ENCODE data around the gene DYRK1A. TPM values are rescaled to one million over a fixed set of nuclear protein-coding genes. Genes with fewer than 3 reads are reported as not detected.

Gene DYRK1A
- total RNA-seq, 1 donor from 2014 or later, result 60.9 TPM

GRCh38 chr21:37489553-37489952 lies 123.0 kb downstream of the DYRK1A start:
- DNase-seq, result no peak
- H3K27me3 Mint-ChIP-seq, result no peaks in the 10 kb centered on the region
- no peaks in the 10 kb centered on the region for H3K9me3 Mint-ChIP-seq
- intact Hi-C loops (cut with micrococcal nuclease), result no loop called here
- H3K36me3 Mint-ChIP-seq (ENCODE audit: low read depth), result peaks cover 34% of the 10 kb centered on the region
- H3K4me3 Mint-ChIP-seq, result no peak overlapping the region
- H3K27ac Mint-ChIP-seq, result no peak overlapping the region
- peaks cover 10% of the 10 kb centered on the region for H3K4me1 Mint-ChIP-seq

DNA sequence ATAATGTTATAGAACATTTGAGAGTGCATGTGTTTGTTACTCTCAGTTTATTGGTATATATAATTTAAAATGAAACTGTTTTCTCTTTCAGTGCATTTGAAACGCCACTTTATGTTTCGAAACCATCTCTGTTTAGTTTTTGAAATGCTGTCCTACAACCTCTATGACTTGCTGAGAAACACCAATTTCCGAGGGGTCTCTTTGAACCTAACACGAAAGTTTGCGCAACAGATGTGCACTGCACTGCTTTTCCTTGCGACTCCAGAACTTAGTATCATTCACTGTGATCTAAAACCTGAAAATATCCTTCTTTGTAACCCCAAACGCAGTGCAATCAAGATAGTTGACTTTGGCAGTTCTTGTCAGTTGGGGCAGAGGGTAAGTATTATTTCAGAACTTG lies 123.5 kb downstream of the DYRK1A start:
- H3K9me3 Mint-ChIP-seq, result no peaks in the 10 kb centered on the region
- H3K36me3 Mint-ChIP-seq (ENCODE audit: low read depth), result peaks cover 34% of the 10 kb centered on the region
- no peak for DNase-seq
- H3K27me3 Mint-ChIP-seq, result no peaks in the 10 kb centered on the region
- no peak overlapping the region for H3K4me3 Mint-ChIP-seq
- H3K4me1 Mint-ChIP-seq, result peaks cover 7% of the 10 kb centered on the region
- intact Hi-C loops (cut with micrococcal nuclease), result no loop called here
- no peak overlapping the region for H3K27ac Mint-ChIP-seq

DNA sequence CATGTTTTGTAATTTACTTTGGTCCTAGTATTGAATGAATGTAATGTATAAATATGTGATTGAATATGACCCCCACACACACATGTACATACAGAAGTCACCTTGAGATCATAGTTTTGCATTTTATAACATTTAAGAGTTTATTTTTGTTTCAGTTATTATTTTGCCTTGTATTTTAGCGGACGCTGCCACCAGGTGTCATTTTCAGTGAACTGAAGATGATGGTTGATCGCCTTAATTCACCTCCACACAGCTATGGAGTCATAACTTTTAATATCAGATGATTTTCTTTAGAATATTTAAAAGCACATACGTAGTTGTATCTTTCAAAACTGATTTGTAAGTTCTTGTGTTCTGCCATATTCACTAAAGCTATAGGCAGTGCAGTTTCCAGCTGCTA lies 130.4 kb downstream of the DYRK1A start:
- H3K4me3 Mint-ChIP-seq, result no peak overlapping the region
- H3K36me3 Mint-ChIP-seq (ENCODE audit: low read depth), result peaks cover 49% of the 10 kb centered on the region
- peaks cover 4% of the 10 kb centered on the region for H3K9me3 Mint-ChIP-seq
- H3K27ac Mint-ChIP-seq, result no peak overlapping the region
- DNase-seq, result no peak
- intact Hi-C loops (cut with micrococcal nuclease), result no loop called here
- H3K4me1 Mint-ChIP-seq, result peaks cover 12% of the 10 kb centered on the region
- H3K27me3 Mint-ChIP-seq, result no peaks in the 10 kb centered on the region

- Mint-ChIP-seq H3K4me3 (no peak overlapping the region), H3K4me1 (peaks cover 17% of the 10 kb centered on the region), H3K36me3 (ENCODE audit: low read depth) (peaks cover 49% of the 10 kb centered on the region), H3K27ac (no peak overlapping the region), H3K9me3 (peaks cover 8% of the 10 kb centered on the region), H3K27me3 (no peaks in the 10 kb centered on the region)
- DNase-seq, result no peak
- intact Hi-C loops (cut with micrococcal nuclease), result no loop called here
Observed at GRCh38 chr21:37498664-37499063, 132.1 kb downstream of the DYRK1A start.

GRCh38 chr21:37502947-37503346 lies 136.4 kb downstream of the DYRK1A start:
- Mint-ChIP-seq H3K27ac (peak overlapping the region; percentile 29), H3K4me3 (no peak overlapping the region), H3K27me3 (no peaks in the 10 kb centered on the region), H3K36me3 (ENCODE audit: low read depth) (peaks cover 54% of the 10 kb centered on the region), H3K4me1 (peaks cover 25% of the 10 kb centered on the region), H3K9me3 (peaks cover 8% of the 10 kb centered on the region)
- no peak for DNase-seq
- intact Hi-C loops (cut with micrococcal nuclease), result loop anchor here (5.0 kb wide), 1 partner anchor 59 kb away; no protein-coding TSS in a partner anchor

DNA sequence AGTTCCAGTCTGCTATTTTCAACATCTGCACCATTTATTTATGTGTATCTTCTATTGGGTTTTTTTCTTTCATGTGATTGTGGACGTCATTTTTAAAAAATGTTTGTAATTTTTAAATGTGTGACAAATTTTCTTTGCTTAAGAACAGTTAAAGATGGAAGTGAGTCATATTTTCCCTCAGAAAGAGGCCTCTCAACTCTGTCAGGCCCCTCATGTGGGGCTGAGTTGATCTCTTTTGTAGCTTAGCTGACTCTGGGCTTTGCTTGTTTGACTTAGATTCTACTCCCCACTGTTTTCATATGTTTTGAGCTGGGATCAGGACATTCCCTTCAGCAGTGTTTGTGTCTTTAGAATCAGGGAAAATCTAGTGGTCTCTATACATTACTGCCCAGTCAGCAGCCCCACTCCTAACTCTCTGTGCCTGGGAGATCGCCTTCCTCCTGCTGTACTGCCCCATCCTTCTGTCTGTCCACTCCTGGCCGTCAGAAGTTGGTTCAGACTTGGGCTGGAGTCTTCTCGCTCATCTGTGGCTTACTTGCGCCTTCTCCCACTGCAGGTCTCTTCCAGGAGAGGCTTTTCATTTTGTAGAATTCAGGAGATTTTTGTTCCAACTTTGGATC lies 137.4 kb downstream of the DYRK1A start:
- Mint-ChIP-seq H3K9me3 (peaks cover 8% of the 10 kb centered on the region), H3K27ac (peak overlapping the region; percentile 81), H3K27me3 (no peaks in the 10 kb centered on the region), H3K4me3 (peak overlapping the region; percentile 11), H3K36me3 (ENCODE audit: low read depth) (peaks cover 48% of the 10 kb centered on the region), H3K4me1 (peaks cover 23% of the 10 kb centered on the region)
- intact Hi-C loops (cut with micrococcal nuclease), result loop anchor here (5.0 kb wide), 1 partner anchor 58 kb away; no protein-coding TSS in a partner anchor
- DNase-seq, result no peak

DNA sequence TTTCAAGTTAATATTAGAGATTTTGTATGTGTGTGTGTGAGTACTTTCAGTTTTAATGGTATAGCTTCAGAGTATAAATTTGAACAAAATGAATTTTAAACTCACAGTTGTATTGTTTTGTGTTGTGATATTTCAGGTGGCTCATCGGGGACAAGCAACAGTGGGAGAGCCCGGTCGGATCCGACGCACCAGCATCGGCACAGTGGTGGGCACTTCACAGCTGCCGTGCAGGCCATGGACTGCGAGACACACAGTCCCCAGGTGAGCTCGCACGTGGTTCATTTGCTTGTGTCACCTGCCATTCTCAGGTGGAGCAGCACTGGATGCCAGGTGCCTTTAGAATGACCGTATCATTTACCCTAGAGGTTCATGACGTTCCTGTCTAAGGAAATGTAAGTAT lies 139.4 kb downstream of the DYRK1A start:
- peak; percentile 50 for DNase-seq
- intact Hi-C loops (cut with micrococcal nuclease), result no loop called here
- Mint-ChIP-seq H3K9me3 (peaks cover 8% of the 10 kb centered on the region), H3K4me3 (no peak overlapping the region), H3K27me3 (no peaks in the 10 kb centered on the region), H3K4me1 (peaks cover 23% of the 10 kb centered on the region), H3K27ac (no peak overlapping the region), H3K36me3 (ENCODE audit: low read depth) (peaks cover 52% of the 10 kb centered on the region)

DNA sequence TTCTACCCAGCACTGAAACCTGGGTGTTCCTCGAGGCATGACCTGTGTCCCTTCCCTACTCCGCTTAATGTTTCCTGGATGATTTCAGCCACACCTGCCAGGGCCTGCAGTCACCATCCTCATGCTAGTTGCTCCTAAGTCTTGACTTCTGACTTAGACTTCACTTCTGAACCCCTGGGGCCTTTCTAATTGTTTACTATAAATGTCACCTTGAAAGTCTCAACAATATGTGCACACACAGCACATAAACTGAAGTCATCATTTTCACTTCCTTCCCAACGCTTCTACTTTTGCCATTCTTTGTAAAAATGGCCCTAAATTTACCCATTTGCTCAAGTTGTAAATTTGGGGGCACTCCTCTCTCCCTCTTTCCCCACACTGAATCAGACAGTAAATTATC lies 141.1 kb downstream of the DYRK1A start:
- Mint-ChIP-seq H3K4me3 (no peak overlapping the region), H3K9me3 (peaks cover 3% of the 10 kb centered on the region), H3K36me3 (ENCODE audit: low read depth) (peaks cover 56% of the 10 kb centered on the region), H3K27ac (no peak overlapping the region), H3K4me1 (peaks cover 16% of the 10 kb centered on the region), H3K27me3 (no peaks in the 10 kb centered on the region)
- intact Hi-C loops (cut with micrococcal nuclease), result no loop called here
- no peak for DNase-seq

DNA sequence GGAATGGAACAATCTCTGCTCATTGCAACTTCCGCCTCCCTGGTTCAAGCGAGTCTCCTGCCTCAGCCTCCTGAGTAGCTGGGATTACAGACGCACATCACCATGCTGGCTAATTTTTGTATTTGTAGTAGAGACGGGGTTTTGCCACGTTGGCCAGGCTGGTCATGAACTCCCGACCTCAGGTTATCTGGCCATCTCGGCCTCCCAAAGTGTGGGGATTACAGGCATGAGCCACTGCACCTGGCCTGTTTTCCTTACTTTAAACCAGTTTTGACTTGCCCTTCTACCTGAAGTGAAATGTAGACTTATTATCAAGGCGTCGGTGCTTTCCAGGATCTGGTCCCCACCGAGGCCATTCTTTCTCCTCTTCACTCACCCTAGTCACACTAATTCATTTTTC lies 141.8 kb downstream of the DYRK1A start:
- H3K4me3 Mint-ChIP-seq, result no peak overlapping the region
- DNase-seq, result no peak
- intact Hi-C loops (cut with micrococcal nuclease), result no loop called here
- H3K36me3 Mint-ChIP-seq (ENCODE audit: low read depth), result peaks cover 55% of the 10 kb centered on the region
- peaks cover 11% of the 10 kb centered on the region for H3K4me1 Mint-ChIP-seq
- H3K27ac Mint-ChIP-seq, result no peak overlapping the region
- no peaks in the 10 kb centered on the region for H3K27me3 Mint-ChIP-seq
- no peaks in the 10 kb centered on the region for H3K9me3 Mint-ChIP-seq

DNA sequence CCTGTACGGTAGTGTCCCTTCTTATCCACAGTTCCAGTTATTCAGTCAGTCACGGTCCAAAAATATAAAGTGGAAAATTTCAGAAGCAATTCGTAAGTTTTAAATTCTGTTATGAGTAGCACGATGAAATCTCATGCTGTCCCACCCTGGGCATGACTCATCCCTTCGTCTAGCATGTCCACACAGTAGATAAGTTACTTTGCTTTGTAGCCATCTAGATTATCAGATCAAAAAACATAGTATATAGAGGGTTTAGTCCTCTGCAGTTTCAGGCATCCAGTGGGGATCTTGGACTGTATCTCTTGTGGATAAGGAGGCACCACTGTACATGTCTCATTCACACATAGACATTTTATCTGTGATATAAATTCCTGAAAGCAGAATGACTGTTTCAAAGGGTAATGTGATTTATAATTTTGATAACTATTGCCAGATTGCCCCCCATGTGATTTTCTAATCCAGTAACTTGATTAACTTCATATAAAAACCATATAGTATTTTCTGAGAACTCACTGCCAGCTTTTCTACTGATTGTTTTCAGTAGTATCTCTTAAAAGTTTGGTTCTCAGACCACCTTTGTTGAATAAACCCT lies 143.3 kb downstream of the DYRK1A start:
- intact Hi-C loops (cut with micrococcal nuclease), result no loop called here
- Mint-ChIP-seq H3K9me3 (no peaks in the 10 kb centered on the region), H3K27ac (no peak overlapping the region), H3K4me1 (peaks cover 2% of the 10 kb centered on the region), H3K27me3 (no peaks in the 10 kb centered on the region), H3K4me3 (no peak overlapping the region), H3K36me3 (ENCODE audit: low read depth) (peaks cover 50% of the 10 kb centered on the region)
- no peak for DNase-seq

- H3K4me1 Mint-ChIP-seq, result no peaks in the 10 kb centered on the region
- intact Hi-C loops (cut with micrococcal nuclease), result no loop called here
- no peak overlapping the region for H3K4me3 Mint-ChIP-seq
- H3K27ac Mint-ChIP-seq, result no peak overlapping the region
- H3K36me3 Mint-ChIP-seq (ENCODE audit: low read depth), result peaks cover 44% of the 10 kb centered on the region
- no peaks in the 10 kb centered on the region for H3K9me3 Mint-ChIP-seq
- peak; percentile 28 for DNase-seq
- H3K27me3 Mint-ChIP-seq, result no peaks in the 10 kb centered on the region
Observed at GRCh38 chr21:37511848-37512247, 145.3 kb downstream of the DYRK1A start.

- Mint-ChIP-seq H3K27me3 (no peaks in the 10 kb centered on the region), H3K36me3 (ENCODE audit: low read depth) (peaks cover 57% of the 10 kb centered on the region)
Observed at GRCh38 chr21:37513383-37513782, 146.8 kb downstream of the DYRK1A start.

GRCh38 chr21:37514038-37514667 lies 147.6 kb downstream of the DYRK1A start:
- Mint-ChIP-seq H3K27me3 (no peaks in the 10 kb centered on the region), H3K27ac (no peak overlapping the region), H3K9me3 (no peaks in the 10 kb centered on the region), H3K36me3 (ENCODE audit: low read depth) (peaks cover 55% of the 10 kb centered on the region), H3K4me1 (no peaks in the 10 kb centered on the region), H3K4me3 (no peak overlapping the region)
- intact Hi-C loops (cut with micrococcal nuclease), result no loop called here
- peak; percentile 49 for DNase-seq

More at GRCh38 chr21:37513383-37513782, 146.8 kb downstream of the DYRK1A start:
- intact Hi-C loops (cut with micrococcal nuclease), result no loop called here
- no peak overlapping the region for H3K4me3 Mint-ChIP-seq
- no peaks in the 10 kb centered on the region for H3K4me1 Mint-ChIP-seq
- no peak for DNase-seq
- no peak overlapping the region for H3K27ac Mint-ChIP-seq
- no peaks in the 10 kb centered on the region for H3K9me3 Mint-ChIP-seq

DNA sequence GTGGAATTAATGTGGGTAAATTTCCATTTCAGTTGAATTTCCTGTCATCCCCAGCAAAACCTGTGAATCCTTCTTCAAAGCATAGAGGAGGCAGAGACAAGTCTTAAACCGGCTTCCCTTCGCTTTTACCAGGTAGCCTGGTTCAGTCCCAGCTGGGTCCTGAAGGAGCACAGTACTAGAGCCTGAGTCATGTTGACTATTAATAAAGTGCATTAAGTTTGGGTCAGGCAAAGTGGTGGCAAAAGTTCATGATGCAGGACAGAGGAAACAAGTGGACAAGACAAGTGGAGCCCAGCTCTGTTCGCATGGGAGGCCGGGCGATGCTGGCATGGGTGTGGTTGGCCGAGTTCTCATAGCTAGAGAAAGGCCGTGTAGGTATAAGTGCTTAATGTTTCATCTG lies 150.4 kb downstream of the DYRK1A start:
- peak; percentile 48 for DNase-seq
- H3K27me3 Mint-ChIP-seq, result no peaks in the 10 kb centered on the region
- H3K4me3 Mint-ChIP-seq, result no peak overlapping the region
- H3K4me1 Mint-ChIP-seq, result no peaks in the 10 kb centered on the region
- H3K9me3 Mint-ChIP-seq, result no peaks in the 10 kb centered on the region
- H3K27ac Mint-ChIP-seq, result no peak overlapping the region
- peaks cover 31% of the 10 kb centered on the region for H3K36me3 Mint-ChIP-seq (ENCODE audit: low read depth)
- intact Hi-C loops (cut with micrococcal nuclease), result no loop called here

Measured in activated CD4-positive, alpha-beta T cell treated with anti-CD3 and anti-CD28 coated beads, Interleukin-2, amount 10 ng/mL, durations not matched to agents 24 days and 14 days (primary cell).